Activated CD4-positive, alpha-beta T cell treated with anti-CD3 and anti-CD28 coated beads, Interleukin-2, amount 10 ng/mL, durations not matched to agents 24 days and 14 days (primary cell): ENCODE measurements around the gene FIBP. TPM values are rescaled to one million over a fixed set of nuclear protein-coding genes. Genes with fewer than 3 reads are reported as not detected.
"Not testable (repeated sequence)": the region's sequence is repeated elsewhere in the genome, so short reads cannot be mapped to it uniquely, and the experiment has no call there.

Source experiments
- DNase-seq: peaks from one replicate; pipeline ENCODE4 v3.0.0; 2022
- H3K27ac Mint-ChIP-seq: one replicate; pipeline ENCODE4 v1.8.0; 2022; ENCODE audit warnings: mild to moderate bottlenecking, mixed read lengths
- H3K27me3 Mint-ChIP-seq: one replicate; pipeline ENCODE4 v1.8.0; 2022; ENCODE audit warnings: mixed read lengths
- H3K36me3 Mint-ChIP-seq: one replicate; pipeline ENCODE4 v1.8.0; 2022; ENCODE audit warnings: low read depth, mild to moderate bottlenecking, mixed read lengths
- H3K4me1 Mint-ChIP-seq: one replicate; pipeline ENCODE4 v1.8.0; 2021; ENCODE audit warnings: mixed read lengths
- H3K4me3 Mint-ChIP-seq: one replicate; pipeline ENCODE4 v1.8.0; 2022; ENCODE audit warnings: mild to moderate bottlenecking, moderate library complexity, mixed read lengths
- H3K9me3 Mint-ChIP-seq: one replicate; pipeline ENCODE4 v1.8.0; 2021; ENCODE audit warnings: mixed read lengths
- intact Hi-C: fragments of 100-400 bp; cut with micrococcal nuclease; formaldehyde crosslinking; loops from one replicate; pipeline ENCODE4 v1.15.1; 2023
- total RNA-seq: library from RNA; stranded (reverse); gene quantifications from 2 replicates; pipeline ENCODE4 v1.2.3, GENCODE V29; 2022

The FIBP gene
- total RNA-seq, 1 donor from 2014 or later, result 91.0 TPM

DNA sequence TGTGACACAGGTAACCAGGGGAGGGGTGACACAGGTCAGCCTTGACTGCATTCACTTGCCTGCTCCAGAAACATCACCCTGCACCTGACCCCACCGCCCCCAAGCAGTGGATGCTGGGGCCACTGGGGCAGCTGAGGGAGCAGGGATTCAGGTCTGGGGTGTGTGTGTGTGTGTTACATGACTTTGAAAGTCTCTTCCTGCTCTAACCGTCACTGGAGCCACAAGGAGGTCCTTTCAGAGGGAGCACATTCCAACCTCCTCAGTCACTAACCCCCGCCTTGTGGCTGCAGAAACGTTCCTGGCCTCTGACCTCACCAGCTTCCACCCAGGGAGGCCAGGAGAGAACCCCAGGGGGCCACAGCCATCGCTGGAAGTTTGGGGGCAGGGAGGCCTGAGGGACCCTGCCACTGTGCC lies 14.8 kb upstream of the FIBP start:
- intact Hi-C loops, result no loop called here
- DNase-seq, result no peak
- Mint-ChIP-seq H3K36me3 (peaks cover 4% of the 10 kb centered on the region), H3K4me1 (peaks cover 18% of the 10 kb centered on the region), H3K9me3 (no peaks in the 10 kb centered on the region), H3K4me3 (no peak overlapping the region), H3K27me3 (peaks cover 19% of the 10 kb centered on the region), H3K27ac (no peak overlapping the region)

DNA sequence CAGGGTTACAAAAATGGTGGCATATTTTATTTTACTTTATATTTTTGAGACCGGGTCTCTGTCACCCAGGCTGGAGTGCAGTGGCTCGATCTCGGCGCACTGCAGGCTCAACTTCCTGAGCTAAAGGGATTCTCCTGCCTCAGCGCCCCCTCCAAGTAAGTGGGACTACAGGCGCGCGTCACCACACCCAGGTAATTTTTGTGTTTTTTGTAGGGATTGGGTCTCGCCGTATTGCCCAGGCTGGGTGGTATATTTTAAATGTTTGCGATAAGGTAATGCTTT lies 12.6 kb upstream of the FIBP start:
- peaks cover 11% of the 10 kb centered on the region for H3K27me3 Mint-ChIP-seq
- intact Hi-C loops, result loop anchor here (1.0 to 2.0 kb wide), 5 partner anchors 13 to 101 kb away; partner anchors contain the start of genes BANF1, C11orf68, DRAP1 and EIF1AD
- peaks cover 20% of the 10 kb centered on the region for H3K36me3 Mint-ChIP-seq
- H3K4me3 Mint-ChIP-seq, result peak overlapping the region; percentile 67
- peak overlapping the region; percentile 49 for H3K27ac Mint-ChIP-seq
- no peaks in the 10 kb centered on the region for H3K9me3 Mint-ChIP-seq
- no peak for DNase-seq
- H3K4me1 Mint-ChIP-seq, result peaks cover 31% of the 10 kb centered on the region

DNA sequence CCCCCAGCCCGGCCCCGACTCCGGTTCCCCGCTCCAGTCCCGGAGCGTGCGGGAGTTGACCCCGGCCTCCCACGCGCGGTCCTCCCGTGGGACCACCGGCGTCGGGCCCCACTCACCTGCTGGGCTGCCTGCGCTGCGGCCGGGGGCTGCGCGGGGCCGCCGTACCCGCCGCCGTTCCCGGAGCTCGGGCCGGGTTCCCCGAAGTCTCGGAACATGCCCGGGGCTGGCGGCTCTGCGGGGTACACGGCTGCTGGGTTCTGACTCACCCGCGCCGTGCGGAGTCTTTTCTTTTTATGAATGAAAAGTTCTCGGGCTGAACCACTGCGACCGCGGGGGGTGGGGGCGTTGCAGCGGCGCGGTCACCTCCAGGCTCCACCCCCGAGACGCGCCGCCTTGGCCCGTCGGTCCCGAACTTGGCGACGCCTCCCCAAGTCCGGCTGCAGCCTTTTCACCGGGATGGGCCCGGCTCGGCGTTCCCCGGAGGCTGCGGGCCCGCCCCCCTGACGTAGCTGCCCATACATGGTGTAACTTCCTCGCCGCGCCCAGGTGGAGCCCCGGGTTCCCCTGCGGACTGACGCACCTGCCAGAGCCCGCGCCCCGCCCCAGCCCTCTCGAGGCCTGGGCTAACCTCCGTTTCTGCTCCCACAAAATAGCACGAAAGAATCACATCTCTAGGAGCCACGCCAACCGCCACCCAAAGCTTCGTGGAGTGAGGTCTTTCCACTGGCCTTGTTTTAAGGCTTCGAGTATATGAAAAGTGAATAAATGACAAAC lies 12.0 kb upstream of the FIBP start, which contains the start of gene FOSL1:
Gene FOSL1, minus strand, starts transcription at position 264 of the 774 bp plus-strand sequence. Its CDS starts 49 bp downstream, at position 215.
- peak within 1 kb of the TSS; percentile 82 for H3K4me3 Mint-ChIP-seq
- peak within 1 kb of the TSS; percentile 78 for H3K27ac Mint-ChIP-seq
- H3K9me3 Mint-ChIP-seq, result no peaks in the 10 kb centered on the region
- intact Hi-C loops, result loop anchor here (1.0 to 2.0 kb wide), 5 partner anchors 12 to 102 kb away; partner anchors contain the start of genes BANF1, C11orf68, DRAP1 and EIF1AD
- peaks cover 37% of the 10 kb centered on the region for H3K4me1 Mint-ChIP-seq
- DNase-seq, result peak; percentile 97
- peaks cover 10% of the 10 kb centered on the region for H3K27me3 Mint-ChIP-seq
- peaks cover 25% of the 10 kb centered on the region for H3K36me3 Mint-ChIP-seq

DNA sequence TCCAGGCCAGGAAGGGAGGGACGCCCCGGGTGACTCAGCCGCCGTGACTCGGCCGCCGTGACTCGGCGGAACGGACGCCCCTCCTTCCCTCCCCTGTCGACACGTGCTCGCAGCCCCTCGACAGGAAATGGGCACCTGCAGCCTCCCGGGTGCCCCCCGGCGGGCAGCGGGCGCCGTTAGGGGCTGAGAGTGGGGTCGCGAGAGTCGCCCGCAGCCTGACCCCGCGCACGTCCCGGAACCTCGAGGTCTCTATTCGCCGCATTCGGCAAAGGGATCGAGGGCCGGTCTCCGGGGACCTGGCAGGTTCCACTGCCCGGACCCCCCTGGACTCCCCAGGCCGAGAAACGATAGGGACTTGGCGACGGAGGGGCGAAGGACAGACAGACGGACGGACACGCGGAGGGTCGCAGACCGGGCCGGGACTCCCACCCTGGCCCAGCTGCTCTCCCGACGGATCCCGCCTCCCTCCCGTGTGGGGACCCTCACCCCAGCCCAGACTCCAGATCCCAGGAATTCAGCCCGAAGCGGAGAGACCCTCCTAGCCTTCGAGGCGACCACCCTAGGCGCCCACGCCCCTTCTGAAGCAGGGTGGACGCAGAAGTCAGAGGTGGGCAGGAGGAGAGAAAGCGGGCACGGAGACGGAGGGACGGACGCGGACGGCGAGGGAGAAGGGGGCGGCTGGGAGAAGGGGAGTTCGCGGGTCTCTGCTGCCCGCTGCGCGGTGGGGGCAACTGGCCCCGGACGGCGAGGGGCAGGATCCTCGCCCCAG lies 11.3 kb upstream of the FIBP start:
- Mint-ChIP-seq H3K36me3 (peaks cover 28% of the 10 kb centered on the region), H3K27me3 (peaks cover 8% of the 10 kb centered on the region), H3K4me1 (peaks cover 40% of the 10 kb centered on the region), H3K4me3 (peak overlapping the region; percentile 82), H3K27ac (peak overlapping the region; percentile 78), H3K9me3 (no peaks in the 10 kb centered on the region)
- intact Hi-C loops, result loop anchor here (1.0 to 2.0 kb wide), 5 partner anchors 11 to 103 kb away; partner anchors contain the start of genes BANF1, C11orf68, DRAP1 and EIF1AD
- DNase-seq, result peak; percentile 89

DNA sequence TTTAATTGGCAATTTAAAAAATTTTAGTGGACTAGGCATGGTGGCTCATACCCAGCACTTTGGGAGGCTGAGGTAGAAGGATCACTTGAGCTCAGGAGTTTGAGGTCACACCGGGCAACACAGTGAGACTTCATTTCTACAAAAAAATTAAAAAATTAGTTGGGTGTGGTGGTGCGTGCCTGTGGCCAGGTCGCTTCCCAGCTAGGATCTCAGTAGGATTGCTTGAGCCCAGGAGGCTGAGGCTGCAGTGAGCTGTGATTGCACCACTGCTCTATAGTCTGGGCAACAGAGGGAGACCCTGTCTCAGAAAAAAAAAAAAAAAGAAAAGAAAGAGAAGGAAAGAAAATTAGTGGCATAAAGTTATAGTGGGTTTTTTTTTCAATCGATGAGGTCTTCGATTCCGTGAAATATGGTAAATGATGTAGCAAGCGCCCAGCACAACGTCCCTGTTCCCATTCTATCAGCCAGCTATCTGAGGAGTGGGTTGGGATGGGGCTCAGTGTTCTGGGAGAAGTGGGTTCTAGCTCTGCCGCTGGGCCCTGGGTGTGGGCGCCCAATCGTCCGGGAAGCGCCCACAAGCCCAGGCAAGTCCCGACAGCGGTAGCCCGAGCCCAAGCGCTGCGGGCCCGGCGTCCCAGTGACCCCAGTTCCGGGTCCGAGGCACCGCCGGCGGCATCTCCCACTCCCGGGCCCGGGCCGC lies 10.5 kb upstream of the FIBP start:
- Mint-ChIP-seq H3K27me3 (peaks cover 6% of the 10 kb centered on the region), H3K9me3 (no peaks in the 10 kb centered on the region), H3K36me3 (peaks cover 32% of the 10 kb centered on the region), H3K4me3 (peak overlapping the region; percentile 82), H3K4me1 (peaks cover 45% of the 10 kb centered on the region), H3K27ac (peak overlapping the region; percentile 82)
- no peak for DNase-seq
- intact Hi-C loops, result no loop called here

DNA sequence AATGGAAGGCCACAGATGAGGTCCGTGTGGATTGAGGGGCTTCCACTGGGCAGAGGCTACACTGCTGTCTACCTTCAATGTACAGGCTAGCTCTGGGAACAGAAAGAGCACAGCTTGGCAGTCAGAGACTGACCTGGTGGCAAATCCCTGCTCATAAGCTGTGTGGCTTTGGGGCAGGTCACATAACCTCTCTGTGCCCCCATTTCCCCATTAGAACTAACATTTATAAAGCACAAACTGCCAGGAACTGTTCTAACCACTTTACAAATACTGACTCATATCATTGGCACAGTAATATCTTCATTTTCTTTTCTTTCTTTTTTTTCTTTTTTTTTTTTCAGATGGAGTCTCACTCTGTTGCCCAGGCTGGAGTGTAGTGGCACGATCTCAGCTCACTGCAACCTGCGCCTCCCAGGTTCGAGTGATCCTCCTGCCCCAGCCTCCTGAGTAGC lies 8.8 kb upstream of the FIBP start:
- Mint-ChIP-seq H3K27ac (peak overlapping the region; percentile 62), H3K27me3 (peaks cover under 1% of the 10 kb centered on the region), H3K4me3 (no peak overlapping the region), H3K9me3 (no peaks in the 10 kb centered on the region), H3K36me3 (peaks cover 41% of the 10 kb centered on the region), H3K4me1 (peaks cover 53% of the 10 kb centered on the region)
- intact Hi-C loops, result no loop called here
- DNase-seq, result peak; percentile 56

DNA sequence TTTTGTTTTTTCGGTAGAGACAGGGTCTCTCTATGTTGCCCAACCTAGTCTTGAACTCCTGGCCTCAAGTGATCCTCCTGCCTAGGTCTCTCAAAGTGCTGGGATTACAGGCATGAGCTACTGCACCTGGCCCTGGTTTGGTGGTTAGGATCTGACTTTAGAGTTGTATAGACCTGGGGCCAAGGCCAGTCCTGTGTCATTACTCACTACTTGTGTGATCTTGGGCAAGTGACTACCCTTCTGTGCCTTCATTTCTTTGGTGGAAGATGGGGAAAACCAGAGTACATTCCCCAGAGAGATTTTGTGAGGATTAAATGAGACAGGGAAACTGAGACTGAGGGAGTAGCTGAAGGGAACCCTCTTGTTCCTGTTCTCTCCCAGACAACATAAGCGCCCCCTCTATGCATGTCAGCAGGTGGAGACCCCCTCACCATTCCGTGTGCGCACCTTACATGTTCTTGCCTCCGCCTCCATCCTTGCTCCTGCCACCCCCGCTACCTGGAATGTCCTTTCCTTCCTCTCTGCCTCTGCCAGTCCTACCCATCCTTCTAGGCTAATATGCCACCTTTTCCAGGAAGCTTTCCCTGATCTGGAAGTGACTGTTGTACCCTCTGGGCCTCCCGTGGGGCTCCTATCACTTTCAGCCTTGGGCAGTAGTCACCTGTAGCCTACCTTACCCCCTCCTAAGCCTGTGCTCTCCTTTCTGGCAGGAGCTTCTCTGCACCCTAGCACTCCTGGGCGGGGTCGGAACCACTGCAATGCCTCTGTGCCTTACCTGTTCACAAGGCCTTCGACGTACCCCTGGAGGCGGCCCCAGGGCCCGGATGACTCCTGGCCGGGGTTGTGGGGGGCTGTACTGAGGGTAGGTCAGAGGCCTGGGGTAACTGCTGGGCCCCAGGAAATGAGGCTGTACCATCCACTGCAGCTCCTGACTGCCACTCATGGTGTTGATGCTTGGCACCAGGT lies 8.0 kb upstream of the FIBP start:
- intact Hi-C loops, result no loop called here

DNA sequence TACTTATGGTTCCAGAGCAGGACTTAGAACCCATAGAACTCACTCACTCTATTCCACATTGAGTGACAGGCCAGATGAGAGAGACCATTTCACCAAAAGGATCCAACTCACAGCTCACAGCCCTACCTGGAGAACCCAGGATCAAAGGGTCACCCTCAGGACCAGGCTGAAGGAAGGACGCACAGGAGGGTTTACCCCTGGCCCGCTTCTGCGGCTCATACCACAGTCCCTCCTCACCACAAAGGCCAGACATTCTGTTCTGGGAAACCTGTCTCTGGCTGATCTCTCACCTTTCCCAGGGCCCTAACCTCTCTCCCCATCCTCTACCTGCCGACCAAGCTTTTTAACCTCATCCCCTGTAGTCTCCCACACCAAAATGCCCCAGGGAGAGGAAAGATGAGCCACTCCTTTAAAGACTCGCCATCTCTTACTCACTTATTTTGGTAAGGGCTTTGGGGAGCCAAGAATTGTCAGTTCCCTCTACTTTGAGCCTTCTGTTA lies 7.3 kb upstream of the FIBP start:
- peaks cover 46% of the 10 kb centered on the region for H3K4me1 Mint-ChIP-seq
- H3K4me3 Mint-ChIP-seq, result peak overlapping the region; percentile 39
- peak; percentile 54 for DNase-seq
- intact Hi-C loops, result no loop called here
- H3K9me3 Mint-ChIP-seq, result no peaks in the 10 kb centered on the region
- H3K27me3 Mint-ChIP-seq, result no peaks in the 10 kb centered on the region
- peaks cover 45% of the 10 kb centered on the region for H3K36me3 Mint-ChIP-seq
- H3K27ac Mint-ChIP-seq, result peak overlapping the region; percentile 78

More for the DNA sequence above, 8.0 kb upstream of the FIBP start:
- peak; percentile 57 for DNase-seq
- H3K36me3 Mint-ChIP-seq, result peaks cover 44% of the 10 kb centered on the region
- H3K4me1 Mint-ChIP-seq, result peaks cover 51% of the 10 kb centered on the region
- no peak overlapping the region for H3K4me3 Mint-ChIP-seq
- H3K9me3 Mint-ChIP-seq, result no peaks in the 10 kb centered on the region
- H3K27me3 Mint-ChIP-seq, result no peaks in the 10 kb centered on the region
- H3K27ac Mint-ChIP-seq, result peak overlapping the region; percentile 60

DNA sequence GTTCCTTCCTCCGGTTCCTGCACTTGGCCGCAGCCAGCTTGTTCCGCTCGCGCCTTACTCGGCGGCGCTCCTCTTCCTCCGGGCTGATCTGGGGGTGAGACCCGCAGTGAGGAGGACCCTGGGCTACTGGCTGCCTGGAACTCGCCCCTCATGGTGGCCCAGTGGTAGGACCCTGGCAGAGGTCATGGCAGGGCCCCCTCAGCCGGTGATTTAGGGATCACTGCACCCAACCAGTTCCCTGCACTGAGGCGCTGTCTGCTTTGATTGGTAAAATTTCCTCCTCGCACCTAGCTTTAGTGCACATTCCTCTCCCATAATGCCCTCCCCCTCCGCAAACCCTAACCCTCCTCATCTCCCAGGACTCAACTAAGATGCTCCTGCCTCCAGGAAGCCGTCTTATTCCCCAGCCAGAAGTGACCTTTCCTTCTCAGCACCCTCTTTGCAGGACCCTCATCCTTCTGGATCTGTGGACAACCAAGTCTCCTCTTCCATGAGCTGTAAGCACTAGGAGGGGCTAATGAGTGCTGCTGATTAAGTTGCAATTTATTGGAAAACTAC lies 5.8 kb upstream of the FIBP start:
- Mint-ChIP-seq H3K4me1 (peaks cover 57% of the 10 kb centered on the region), H3K36me3 (peaks cover 45% of the 10 kb centered on the region), H3K27ac (peak overlapping the region; percentile 50), H3K4me3 (peak overlapping the region; percentile 95), H3K27me3 (no peaks in the 10 kb centered on the region), H3K9me3 (no peaks in the 10 kb centered on the region)
- peak; percentile 87 for DNase-seq
- intact Hi-C loops, result loop anchor here (5.0 kb wide), 1 partner anchor 182 kb away; the partner anchor contains the start of gene KAT5

DNA sequence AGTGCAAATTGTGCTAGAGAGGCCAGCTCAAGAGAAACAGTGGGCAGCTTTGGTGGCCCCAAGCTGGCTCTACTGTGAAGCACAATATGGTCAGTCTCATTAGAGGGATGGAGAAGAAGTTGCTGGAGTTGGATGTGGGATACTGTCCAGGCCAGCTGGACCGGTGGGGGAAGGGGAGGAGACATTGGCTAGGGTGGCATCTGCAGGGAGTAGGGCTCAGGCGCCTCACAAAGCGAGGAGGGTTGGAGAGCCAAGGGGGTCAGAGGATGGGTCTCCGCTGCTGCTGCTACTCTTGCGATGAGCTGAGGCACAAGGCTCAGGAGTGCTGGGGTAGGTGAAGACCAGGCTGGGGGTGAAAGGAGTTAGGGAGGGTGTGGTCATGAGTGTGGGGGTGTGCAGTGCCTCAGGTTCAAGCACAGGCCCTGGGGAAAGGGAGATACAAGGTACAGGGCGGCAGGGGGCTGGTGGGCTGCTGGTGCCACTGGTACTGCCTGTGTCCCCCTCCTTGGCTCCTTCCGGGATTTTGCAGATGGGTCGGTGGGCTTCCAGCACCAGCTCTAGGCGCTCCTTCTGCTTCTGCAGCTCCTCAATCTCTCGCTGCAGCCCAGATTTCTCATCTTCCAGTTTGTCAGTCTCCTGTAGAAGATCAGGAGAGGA lies 4.5 kb upstream of the FIBP start:
- intact Hi-C loops, result loop anchor here (5.0 kb wide), 1 partner anchor 180 kb away; the partner anchor contains the start of gene KAT5
- Mint-ChIP-seq H3K9me3 (no peaks in the 10 kb centered on the region), H3K4me1 (peaks cover 59% of the 10 kb centered on the region), H3K27ac (peak overlapping the region; percentile 71), H3K27me3 (no peaks in the 10 kb centered on the region), H3K36me3 (peaks cover 43% of the 10 kb centered on the region), H3K4me3 (peak overlapping the region; percentile 95)
- peak; percentile 68 for DNase-seq

DNA sequence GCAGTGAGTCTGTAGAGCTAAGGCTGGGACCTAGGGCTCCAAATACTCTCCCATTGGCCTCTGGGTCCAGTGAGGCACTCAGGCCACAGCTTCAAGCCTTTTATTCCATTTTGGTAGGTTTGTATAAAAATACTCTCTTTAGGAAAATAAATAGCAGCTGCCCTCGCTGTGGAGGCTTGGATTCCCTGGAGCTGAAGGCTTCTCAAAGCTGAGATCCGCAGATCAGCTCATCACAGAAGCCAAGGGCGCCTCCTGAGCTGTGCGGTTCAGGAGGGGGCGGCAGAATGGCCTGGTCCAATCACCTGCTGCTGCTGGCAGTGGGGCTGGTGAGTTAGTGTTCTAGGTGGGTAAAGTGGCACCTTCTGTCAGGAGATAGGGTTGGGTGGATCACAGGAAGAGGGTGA lies 3.9 kb upstream of the FIBP start:
- peaks cover 37% of the 10 kb centered on the region for H3K36me3 Mint-ChIP-seq
- intact Hi-C loops, result loop anchor here (5.0 kb wide), 1 partner anchor 180 kb away; the partner anchor contains the start of gene KAT5
- peak overlapping the region; percentile 71 for H3K27ac Mint-ChIP-seq
- H3K9me3 Mint-ChIP-seq, H3K27me3 Mint-ChIP-seq: not testable (repeated sequence)
- peak overlapping the region; percentile 95 for H3K4me3 Mint-ChIP-seq
- peaks cover 59% of the 10 kb centered on the region for H3K4me1 Mint-ChIP-seq
- DNase-seq, result peak; percentile 72
